ENCODE data around the gene RRP7A.
"Not testable (repeated sequence)": the region's sequence is repeated elsewhere in the genome, so short reads cannot be mapped to it uniquely, and the experiment has no call there.

RRP7A gene

GRCh38 chr22:42511401-42511891, 8.2 kb downstream of the RRP7A start:
- no peak overlapping the region for H3K4me3 ChIP-seq (ENCODE audit: low read depth, low read length)
- no peak for DNase-seq (ENCODE audit: low read depth)
- no peak for TF ChIP-seq CTCF (IDR thresholded peaks at IDR 0.05; ENCODE audit: low read depth, low read length, missing control alignments)

- TF ChIP-seq CTCF (IDR thresholded peaks at IDR 0.05; ENCODE audit: low read depth, low read length, missing control alignments) = no peak
- no peak for DNase-seq (ENCODE audit: low read depth)
- H3K4me3 ChIP-seq (ENCODE audit: low read depth, low read length) = no peak overlapping the region
These were observed 10.0 kb downstream of the RRP7A start for GRCh38 chr22:42509548-42509947.

- not testable (repeated sequence) for DNase-seq (ENCODE audit: low read depth); H3K4me3 ChIP-seq (ENCODE audit: low read depth, low read length)
These were observed 10.6 kb downstream of the RRP7A start for GRCh38 chr22:42508975-42509364.

DNA sequence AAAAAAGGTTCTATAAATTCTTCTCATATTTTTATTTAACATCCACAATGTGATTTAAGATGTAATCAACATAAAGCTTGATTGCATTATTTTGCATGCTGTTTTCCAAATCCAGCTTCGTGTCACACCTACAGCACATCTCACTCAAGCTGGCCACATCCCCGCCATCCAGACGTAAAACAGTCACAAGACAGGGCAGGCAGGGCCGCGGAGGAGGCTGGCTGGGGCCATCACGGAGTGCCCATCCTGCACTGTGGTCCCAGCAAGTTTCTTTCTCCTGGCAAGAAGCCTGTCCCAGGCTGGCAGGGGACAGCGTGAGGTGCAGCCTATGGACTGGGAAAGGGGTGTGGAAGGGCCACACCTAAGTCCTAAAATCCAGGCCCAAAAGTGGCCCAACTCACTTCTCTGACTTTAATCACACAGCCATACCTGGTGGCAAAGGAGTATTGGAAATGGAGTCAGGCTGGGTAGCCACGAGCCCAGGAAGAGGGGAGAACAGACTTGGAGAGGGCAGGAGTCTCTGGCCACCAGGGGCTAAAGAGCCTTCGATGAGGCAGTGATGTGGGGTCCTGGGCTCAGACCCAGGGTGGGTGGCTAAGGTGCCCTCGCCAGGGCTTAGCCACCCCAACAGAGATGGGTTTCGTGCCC, 11.1 kb downstream of the RRP7A start:
- not testable (repeated sequence) for DNase-seq (ENCODE audit: low read depth); H3K4me3 ChIP-seq (ENCODE audit: low read depth, low read length)

DNA sequence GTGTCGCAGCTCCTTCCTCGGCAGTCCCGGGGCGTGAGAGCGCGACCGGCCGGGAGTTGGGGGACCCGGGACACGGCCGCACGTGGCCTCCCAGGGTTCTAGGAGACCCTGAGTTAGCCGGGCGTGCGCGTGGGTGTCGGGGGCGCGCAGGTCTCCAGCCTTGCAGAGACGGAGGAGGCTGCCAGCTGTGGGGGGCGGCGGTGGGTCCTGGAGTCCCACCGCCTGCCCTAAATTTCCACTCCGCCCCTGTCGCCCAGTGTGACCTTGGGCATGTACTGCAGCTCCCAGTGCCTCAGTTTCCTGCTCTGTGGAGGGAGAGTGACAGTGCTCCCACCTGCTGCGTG, 18.8 kb downstream of the RRP7A start:
- TF ChIP-seq CTCF (IDR thresholded peaks at IDR 0.05; ENCODE audit: low read depth, low read length, missing control alignments) = no peak
- peak overlapping the region; percentile 17 for H3K4me3 ChIP-seq (ENCODE audit: low read depth, low read length)
- no peak for DNase-seq (ENCODE audit: low read depth)

DNA sequence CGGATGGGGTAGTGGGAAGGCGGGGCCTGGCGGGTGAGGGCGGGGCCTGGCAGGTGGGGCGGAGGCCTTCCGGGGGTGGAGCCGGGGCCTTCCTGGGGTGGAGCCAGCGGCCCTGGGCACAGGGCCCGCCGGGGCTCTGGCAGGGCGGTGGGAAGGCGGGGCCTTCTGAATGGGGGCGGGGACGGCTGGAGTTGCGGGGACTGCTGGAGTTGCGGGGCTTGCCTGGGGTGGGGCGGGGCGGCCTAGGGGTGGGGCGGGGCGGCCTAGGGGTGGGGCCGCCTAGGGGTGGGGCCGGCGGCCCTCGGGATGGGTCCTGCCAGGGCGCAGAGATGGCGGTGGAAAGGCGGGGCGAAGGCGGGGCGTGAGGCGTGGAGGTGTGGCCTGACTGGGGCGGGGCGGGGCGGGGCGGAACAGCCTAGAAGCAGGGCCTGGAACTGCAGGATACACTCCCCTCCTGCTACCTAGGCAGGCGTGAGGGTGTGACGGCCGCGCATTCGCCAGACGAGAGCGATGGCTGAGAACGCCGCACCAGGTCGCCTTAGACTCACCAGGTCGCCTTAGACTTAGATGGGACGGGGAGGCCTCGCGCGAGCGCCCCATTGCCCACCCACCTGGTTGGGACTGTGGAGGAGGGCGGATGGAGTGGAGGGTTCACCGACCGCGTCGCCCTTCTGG, 19.3 kb downstream of the RRP7A start:
- TF ChIP-seq CTCF (IDR thresholded peaks at IDR 0.05; ENCODE audit: low read depth, low read length, missing control alignments) = no peak
- peak overlapping the region; percentile 23 for H3K4me3 ChIP-seq (ENCODE audit: low read depth, low read length)
- peak; percentile 35 for DNase-seq (ENCODE audit: low read depth)

- H3K4me3 ChIP-seq (ENCODE audit: low read depth, low read length) = peak overlapping the region; percentile 23; the same call in 1 of the 2 replicates
- DNase-seq (ENCODE audit: low read depth) = not testable (repeated sequence)
These were observed 19.8 kb downstream of the RRP7A start for GRCh38 chr22:42499773-42500160.

- not testable (repeated sequence) for H3K4me3 ChIP-seq (ENCODE audit: low read depth, low read length); DNase-seq (ENCODE audit: low read depth)
These were observed 24.0 kb downstream of the RRP7A start for GRCh38 chr22:42495533-42496141.

GRCh38 chr22:42493393-42493792, 26.2 kb downstream of the RRP7A start:
- no peak overlapping the region for H3K4me3 ChIP-seq (ENCODE audit: low read depth, low read length)
- no peak for DNase-seq (ENCODE audit: low read depth)
- no peak for TF ChIP-seq CTCF (IDR thresholded peaks at IDR 0.05; ENCODE audit: low read depth, low read length, missing control alignments)
